ENCODE measurements around the gene PPM1K. TPM values are rescaled to one million over a fixed set of nuclear protein-coding genes. Genes with fewer than 3 reads are reported as not detected.

Gene PPM1K
- total and polyA plus RNA-seq, 9 of the 15 experiments (the other 6 are each of a cell fraction or from before 2014, with no cell fraction given) = 8.2 to 18.0 (median 10.5) TPM

- no peak for TF ChIP-seq CHD7 (IDR thresholded peaks at IDR 0.05; ENCODE audit: low read depth, low read length)
Measured at GRCh38 chr4:88308587-88308986, 24.2 kb upstream of the PPM1K start (continued).
